Measurements from ENCODE around the gene GLI3.

GLI3 gene

GRCh38 chr7:42235741-42236161 lies 1.3 kb downstream of the GLI3 start:
- DNase-seq, result no peak

- DNase-seq, result no peak
These were observed 2.3 kb downstream of the GLI3 start for GRCh38 chr7:42234736-42235135.

GRCh38 chr7:42233695-42234331 lies 3.2 kb downstream of the GLI3 start:
- no peak for DNase-seq

GRCh38 chr7:42233171-42233570 lies 3.8 kb downstream of the GLI3 start:
- no peak for DNase-seq

DNA sequence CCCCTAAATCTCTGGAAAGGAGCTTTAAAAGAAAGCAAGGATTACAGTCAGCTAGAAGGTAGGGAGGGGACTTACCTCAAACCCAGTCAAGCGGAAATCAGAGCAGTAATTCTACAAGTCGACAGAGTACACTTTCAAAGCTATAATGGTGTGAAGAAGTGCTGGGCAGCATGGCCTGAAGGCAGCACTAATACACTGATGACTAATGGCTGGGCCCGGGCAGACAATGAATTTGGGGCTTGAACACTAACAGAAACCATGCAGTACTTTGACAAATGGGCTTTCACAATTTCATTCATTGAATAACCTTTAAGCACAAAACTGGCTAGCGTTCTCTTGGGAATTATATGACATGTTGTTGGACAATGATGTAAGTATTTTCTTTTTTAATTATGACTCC lies 4.7 kb downstream of the GLI3 start:
- DNase-seq, result no peak

DNA sequence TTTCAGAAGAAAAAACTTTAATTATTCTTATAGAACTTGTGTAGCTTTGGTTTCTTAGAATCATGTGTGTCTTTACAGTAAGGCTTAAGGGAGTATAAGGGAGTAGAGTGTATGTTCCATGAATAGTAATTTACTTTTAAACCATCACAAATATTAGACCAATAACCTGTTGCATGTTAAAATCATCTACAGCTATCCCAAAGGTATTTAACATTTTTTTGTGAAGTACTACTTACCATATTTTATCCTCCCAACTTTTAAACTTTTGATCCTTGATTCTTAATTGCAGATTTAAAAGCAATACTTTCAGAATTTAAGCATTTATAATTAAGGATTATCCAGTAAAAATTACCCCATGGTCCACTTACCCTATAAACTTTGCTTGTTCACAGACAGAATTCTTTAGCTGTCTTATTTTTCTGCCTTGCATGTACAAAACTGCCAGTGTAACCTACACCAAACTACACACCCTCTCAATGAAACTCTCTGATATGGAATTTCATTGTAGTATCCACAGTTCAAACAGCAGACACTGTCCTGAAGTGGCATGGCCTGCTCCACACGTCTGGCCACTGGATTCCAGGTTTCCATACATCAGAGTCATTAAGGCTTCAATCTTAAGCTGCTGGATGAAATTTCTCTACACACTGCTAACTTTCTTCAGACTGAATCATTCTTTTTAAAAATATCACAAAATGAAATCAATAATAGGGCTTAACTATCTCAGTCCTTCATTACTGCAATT lies 5.8 kb downstream of the GLI3 start:
- DNase-seq, result no peak

DNA sequence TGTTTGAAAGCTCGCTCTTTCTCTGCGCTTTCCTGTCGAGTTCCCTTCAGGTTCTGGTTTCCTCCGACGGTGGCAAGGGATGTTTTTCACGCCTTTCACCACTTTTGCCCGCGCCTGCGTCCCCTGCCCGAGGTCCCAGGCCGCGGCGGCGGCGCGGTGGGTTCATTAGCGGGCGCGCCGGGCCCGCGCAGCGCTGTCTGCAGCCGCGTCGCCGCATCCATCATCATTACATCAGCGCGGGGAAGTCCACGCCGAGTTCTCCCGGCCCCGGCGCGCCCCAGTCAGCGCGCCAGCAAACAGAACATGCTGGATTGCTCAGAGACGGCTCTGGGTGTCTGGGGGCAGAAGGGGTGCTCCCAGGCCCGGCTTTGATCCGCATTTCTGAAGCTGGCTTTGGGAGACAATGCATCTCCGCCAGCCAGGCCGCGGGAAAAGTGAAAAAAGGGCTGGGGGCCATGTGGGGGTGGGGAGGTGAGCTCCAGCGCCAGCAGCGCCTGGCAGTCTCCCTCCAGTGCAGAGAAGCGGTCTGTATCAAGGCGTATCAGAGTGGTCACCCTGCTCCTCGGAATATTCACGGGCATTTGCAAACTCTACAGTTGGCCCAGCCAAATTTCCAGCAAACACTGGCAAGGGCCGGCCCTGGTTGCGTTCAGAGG lies 8.9 kb downstream of the GLI3 start:
- DNase-seq, result no peak

DNA sequence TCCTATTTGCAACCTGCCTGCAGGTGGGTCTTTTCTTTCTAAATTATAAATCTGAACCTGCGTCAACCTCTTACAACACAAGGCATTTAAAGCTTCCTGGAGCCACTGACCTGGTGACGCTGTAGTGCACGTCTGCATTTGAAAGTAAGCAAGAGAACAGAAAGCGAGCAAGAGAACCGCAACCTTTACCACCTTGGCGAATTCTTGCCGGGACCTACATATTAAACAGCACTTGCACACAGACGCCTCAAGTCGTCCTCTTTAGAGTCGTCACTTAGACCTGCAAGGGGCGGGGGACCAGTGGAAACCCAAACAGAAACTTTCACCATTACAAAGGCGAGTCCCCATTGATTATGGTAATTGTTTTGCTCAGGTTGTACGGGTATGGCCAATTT lies 9.5 kb downstream of the GLI3 start:
- DNase-seq, result no peak

- DNase-seq, result no peak
These were observed 10.0 kb downstream of the GLI3 start for GRCh38 chr7:42227021-42227420.

- DNase-seq, result no peak
These were observed 10.6 kb downstream of the GLI3 start for GRCh38 chr7:42226354-42226941.

DNA sequence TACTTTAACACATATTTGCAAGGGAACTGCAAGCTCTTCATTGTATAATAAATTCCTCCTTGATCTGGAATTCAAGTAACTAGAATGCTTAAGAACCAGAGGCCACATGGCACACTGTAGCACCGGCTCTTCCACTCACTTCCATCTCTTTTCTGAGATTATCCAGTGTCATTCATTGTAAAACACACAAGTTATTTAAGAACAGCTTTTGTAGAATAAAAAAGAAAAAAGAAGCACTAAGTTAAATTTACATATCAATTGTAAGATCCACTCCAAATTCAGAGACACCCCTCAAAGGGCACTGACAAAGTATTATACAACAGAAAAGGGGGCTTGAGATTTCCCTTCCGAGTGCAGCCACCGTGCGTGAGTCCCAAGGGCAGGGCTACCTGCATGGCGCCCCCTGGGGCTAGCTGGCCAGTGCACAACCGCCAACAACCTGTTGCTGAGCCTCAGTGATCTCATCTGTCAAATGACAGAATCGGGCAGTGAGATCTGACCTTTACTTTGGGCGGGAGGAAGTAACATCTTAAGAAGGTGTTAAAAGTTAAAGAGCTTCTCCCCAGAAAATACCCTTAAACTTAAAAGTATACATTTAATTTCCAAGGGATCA lies 12.5 kb downstream of the GLI3 start:
- DNase-seq, result no peak

- DNase-seq, result no peak
These were observed 14.1 kb downstream of the GLI3 start for GRCh38 chr7:42222891-42223290.

GRCh38 chr7:42222125-42222524 lies 14.9 kb downstream of the GLI3 start:
- no peak for DNase-seq

- DNase-seq, result no peak
These were observed 15.7 kb downstream of the GLI3 start for GRCh38 chr7:42221304-42221703.

GRCh38 chr7:42219447-42219846 lies 17.6 kb downstream of the GLI3 start:
- DNase-seq, result no peak

GRCh38 chr7:42218248-42218647 lies 18.8 kb downstream of the GLI3 start:
- no peak for DNase-seq

DNA sequence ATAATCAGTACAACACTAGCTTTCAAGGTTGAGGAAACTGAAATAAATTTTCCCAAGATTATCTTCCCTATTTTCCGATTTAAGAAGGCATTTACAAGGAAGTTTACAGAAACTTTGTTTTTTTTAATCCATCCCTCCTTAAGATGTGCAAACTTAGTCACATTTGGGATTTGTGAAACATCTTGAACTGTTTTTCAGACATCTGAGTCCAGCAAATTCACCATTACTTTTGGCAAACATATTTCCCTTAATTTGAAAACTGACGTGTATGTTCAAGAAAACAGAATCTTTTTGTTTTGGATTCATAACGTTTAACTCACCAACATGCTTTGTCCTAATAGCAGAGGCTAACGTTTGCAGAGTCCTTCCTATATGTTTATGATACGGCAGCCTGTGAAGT lies 19.5 kb downstream of the GLI3 start:
- no peak for DNase-seq

DNA sequence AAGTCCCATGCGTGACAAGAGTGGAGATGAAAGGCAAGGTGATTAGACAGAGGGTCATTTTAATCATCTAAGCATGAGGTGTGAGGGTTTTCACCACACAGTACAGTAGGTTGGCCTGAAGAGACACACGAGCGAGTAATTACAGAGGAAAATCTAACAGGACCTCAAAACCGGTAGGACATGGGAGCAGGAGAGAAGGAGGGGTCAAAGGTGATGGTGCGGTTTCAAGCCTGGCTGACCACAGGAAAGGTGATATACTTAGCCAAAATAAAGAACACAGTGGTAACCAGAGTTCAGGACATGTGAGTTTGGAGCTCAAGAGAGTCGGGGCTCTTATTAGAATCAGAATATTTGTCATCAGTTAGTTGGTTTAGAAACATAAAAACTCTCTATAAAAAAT lies 20.0 kb downstream of the GLI3 start:
- DNase-seq, result no peak

GRCh38 chr7:42214060-42214679 lies 22.8 kb downstream of the GLI3 start:
- no peak for DNase-seq

DNA sequence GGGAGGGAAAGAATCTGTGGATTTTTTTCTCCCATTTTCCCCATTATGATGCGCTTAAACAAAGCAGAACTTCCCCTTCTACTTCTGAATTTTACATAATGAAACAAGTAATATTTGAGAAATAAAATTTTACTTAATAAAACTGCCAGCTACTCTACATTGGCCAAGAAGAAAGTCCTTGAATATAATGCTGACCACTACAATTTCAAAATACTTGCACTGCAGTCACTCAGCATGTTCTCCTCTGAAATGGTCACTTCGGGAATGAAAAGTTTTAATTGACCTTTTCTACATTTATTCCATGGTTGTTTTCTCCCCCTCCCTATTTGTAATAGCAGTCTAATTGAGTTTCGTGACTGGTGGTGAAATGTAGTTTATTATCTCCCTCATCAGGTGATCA lies 23.9 kb downstream of the GLI3 start:
- no peak for DNase-seq

DNA sequence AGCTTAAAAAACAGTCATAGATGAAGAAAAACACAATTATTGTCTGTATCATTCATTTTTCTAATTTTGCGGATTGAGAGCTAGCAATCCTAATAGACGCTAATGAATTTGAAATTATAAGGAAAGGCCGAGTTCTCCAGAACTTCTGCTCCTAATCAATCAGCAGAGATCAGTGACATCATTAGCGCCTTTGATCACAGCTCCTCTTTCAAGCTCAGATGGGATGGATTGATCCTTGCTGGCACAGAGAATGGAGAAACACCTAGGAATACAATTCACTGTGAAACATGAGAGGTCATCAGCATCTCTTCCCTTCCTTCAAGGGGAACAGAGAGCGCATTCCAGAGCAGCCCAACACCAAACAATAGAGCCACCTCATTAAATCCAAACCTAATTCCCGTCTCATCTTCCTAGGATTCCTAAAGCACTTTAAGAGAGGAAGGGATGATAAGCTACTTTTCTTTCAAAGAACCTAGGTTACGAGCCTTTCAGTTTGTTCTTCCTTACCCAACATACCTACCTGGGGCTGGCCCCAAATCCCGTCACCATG lies 24.4 kb downstream of the GLI3 start:
- no peak for DNase-seq

DNA sequence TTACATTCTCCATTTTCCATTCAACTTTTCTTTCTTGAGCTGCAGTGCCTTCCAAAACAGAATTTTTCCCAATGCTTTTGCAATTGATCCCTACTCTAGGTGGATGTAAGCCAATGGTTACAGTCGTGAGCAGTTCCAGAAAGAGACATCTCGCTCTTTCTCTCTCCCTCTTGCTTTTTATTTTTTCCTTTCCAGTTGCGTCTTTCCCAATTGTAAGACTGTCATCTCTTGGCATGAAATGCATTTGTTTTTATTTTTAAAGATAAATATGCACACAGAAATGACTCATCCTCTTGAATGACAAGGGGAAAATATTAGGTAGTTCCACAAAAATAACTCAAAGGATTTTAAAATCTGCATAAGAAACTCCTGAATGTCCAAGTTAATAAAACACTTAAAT lies 25.1 kb downstream of the GLI3 start:
- no peak for DNase-seq

DNA sequence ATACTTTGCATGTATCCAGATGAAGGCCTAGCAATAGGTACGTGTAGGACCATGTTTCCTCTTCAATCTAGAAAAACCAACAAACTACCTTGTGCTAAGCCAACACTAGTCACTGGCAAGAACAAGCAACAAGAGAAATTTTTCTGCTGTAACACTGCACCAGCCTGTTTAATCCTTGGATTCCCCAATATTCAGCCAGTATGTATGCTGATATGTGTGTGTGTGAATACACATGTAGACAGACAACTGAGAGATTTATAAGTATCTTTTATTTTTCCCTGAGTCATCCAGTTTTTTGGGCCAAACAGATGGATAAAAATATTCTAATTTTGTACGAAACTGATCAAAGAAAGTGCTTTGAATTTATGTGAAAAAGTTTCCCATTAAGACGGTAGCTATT lies 26.2 kb downstream of the GLI3 start:
- DNase-seq, result no peak
